ENCODE data around the gene MYLIP. TPM values are rescaled to one million over a fixed set of nuclear protein-coding genes. Genes with fewer than 3 reads are reported as not detected.
A peak's percentile ranks its signal among the peaks of the same experiment; 100 is the strongest.

Gene MYLIP
- total and polyA plus RNA-seq, 2 donors (not counting 1 experiment from before 2014, with no cell fraction given): 2.5 to 7.6 TPM

- no peaks in the 10 kb centered on the region for H3K36me3 ChIP-seq (ENCODE audit: control insufficient read depth, insufficient read depth, low read length)
- H3K9ac ChIP-seq (ENCODE audit: insufficient read depth, low read length): no peak overlapping the region
- no peak for DNase-seq (ENCODE audit: low read depth in 2 of 2)
- no peaks in the 10 kb centered on the region for H3K79me2 ChIP-seq (ENCODE audit: control insufficient read depth, insufficient read depth, low read length)
- H4K20me1 ChIP-seq (ENCODE audit: control insufficient read depth, extremely low read depth, insufficient read depth, low read length): no peaks in the 10 kb centered on the region
- no peak overlapping the region for H3K27ac ChIP-seq (ENCODE audit: insufficient read depth, low read length)
- H3K4me1 ChIP-seq (ENCODE audit: control insufficient read depth, extremely low read depth, insufficient read depth, low read length): no peaks in the 10 kb centered on the region
- TF ChIP-seq CTCF (conservative IDR thresholded peaks at IDR 0.05 in 1 of 2, IDR thresholded peaks at IDR 0.05 in 1 of 2; ENCODE audit: low read depth in 1 of 2, low read length in 2 of 2): no peak
- no peak for TF ChIP-seq EZH2 (IDR thresholded peaks at IDR 0.05; ENCODE audit: low read length, missing control alignments)
- H3K27me3 ChIP-seq (ENCODE audit: control insufficient read depth, insufficient read depth, low read length): no peaks in the 10 kb centered on the region
- no peak overlapping the region for H3K4me2 ChIP-seq (ENCODE audit: extremely low read depth, insufficient read depth, low read length)
- no peak overlapping the region for H3K4me3 ChIP-seq (replicated peaks in 1 of 4; ENCODE audit: control extremely low read depth in 1 of 4, insufficient read depth in 1 of 4, low read depth in 3 of 4, low read length in 4 of 4)
- no peak overlapping the region for H2AFZ ChIP-seq (ENCODE audit: low read length)
- H3K9me3 ChIP-seq (ENCODE audit: control insufficient read depth, insufficient read depth, low read depth, low read length): no peaks in the 10 kb centered on the region
Measured at GRCh38 chr6:16168121-16168520, 39.2 kb downstream of the MYLIP start.

DNA sequence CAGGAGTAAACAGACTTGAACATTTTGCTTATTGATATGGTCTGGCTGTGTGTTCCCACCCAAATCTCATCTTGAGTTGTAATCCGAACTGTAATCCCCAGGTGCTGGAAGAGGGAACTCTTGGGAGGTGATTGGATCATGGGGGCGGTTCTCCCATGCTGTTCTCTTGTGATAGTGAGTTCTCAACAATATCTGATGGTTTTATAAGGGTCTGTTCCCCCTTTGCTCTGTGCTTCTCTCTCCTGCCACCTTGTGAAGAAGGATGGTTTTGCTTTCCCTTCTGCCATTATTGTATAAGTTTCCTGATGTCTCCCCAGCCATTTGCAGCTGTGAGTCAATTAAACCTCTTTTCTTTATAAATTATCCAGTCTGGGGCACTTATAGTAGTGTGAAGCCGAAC lies 40.0 kb downstream of the MYLIP start:
- DNase-seq (ENCODE audit: low read depth in 2 of 2): peak; percentile 24 to 57

GRCh38 chr6:16171400-16171799 lies 42.5 kb downstream of the MYLIP start:
- TF ChIP-seq EZH2 (IDR thresholded peaks at IDR 0.05; ENCODE audit: low read length, missing control alignments): no peak
- TF ChIP-seq CTCF (conservative IDR thresholded peaks at IDR 0.05 in 1 of 2, IDR thresholded peaks at IDR 0.05 in 1 of 2; ENCODE audit: low read depth in 1 of 2, low read length in 2 of 2): no peak
- H3K9me3 ChIP-seq (ENCODE audit: control insufficient read depth, insufficient read depth, low read depth, low read length): no peaks in the 10 kb centered on the region
- no peaks in the 10 kb centered on the region for H3K36me3 ChIP-seq (ENCODE audit: control insufficient read depth, insufficient read depth, low read length)
- H3K4me2 ChIP-seq (ENCODE audit: extremely low read depth, insufficient read depth, low read length): no peak overlapping the region
- H4K20me1 ChIP-seq (ENCODE audit: control insufficient read depth, extremely low read depth, insufficient read depth, low read length): no peaks in the 10 kb centered on the region
- no peak overlapping the region for H2AFZ ChIP-seq (ENCODE audit: low read length)
- H3K4me1 ChIP-seq (ENCODE audit: control insufficient read depth, extremely low read depth, insufficient read depth, low read length): no peaks in the 10 kb centered on the region
- no peaks in the 10 kb centered on the region for H3K79me2 ChIP-seq (ENCODE audit: control insufficient read depth, insufficient read depth, low read length)
- no peak overlapping the region for H3K27ac ChIP-seq (ENCODE audit: insufficient read depth, low read length)
- no peaks in the 10 kb centered on the region for H3K27me3 ChIP-seq (ENCODE audit: control insufficient read depth, insufficient read depth, low read length)
- H3K4me3 ChIP-seq (replicated peaks in 1 of 4; ENCODE audit: control extremely low read depth in 1 of 4, insufficient read depth in 1 of 4, low read depth in 3 of 4, low read length in 4 of 4): no peak overlapping the region
- H3K9ac ChIP-seq (ENCODE audit: insufficient read depth, low read length): no peak overlapping the region
- no peak for DNase-seq (ENCODE audit: low read depth in 2 of 2)

More for the DNA sequence above, 40.0 kb downstream of the MYLIP start:
- no peaks in the 10 kb centered on the region for H3K27me3 ChIP-seq (ENCODE audit: control insufficient read depth, insufficient read depth, low read length)
- H4K20me1 ChIP-seq (ENCODE audit: control insufficient read depth, extremely low read depth, insufficient read depth, low read length): no peaks in the 10 kb centered on the region
- no peaks in the 10 kb centered on the region for H3K9me3 ChIP-seq (ENCODE audit: control insufficient read depth, insufficient read depth, low read depth, low read length)
- no peaks in the 10 kb centered on the region for H3K79me2 ChIP-seq (ENCODE audit: control insufficient read depth, insufficient read depth, low read length)
- no peak overlapping the region for H3K4me3 ChIP-seq (replicated peaks in 1 of 4; ENCODE audit: control extremely low read depth in 1 of 4, insufficient read depth in 1 of 4, low read depth in 3 of 4, low read length in 4 of 4)
- H3K4me2 ChIP-seq (ENCODE audit: extremely low read depth, insufficient read depth, low read length): no peak overlapping the region
- H3K36me3 ChIP-seq (ENCODE audit: control insufficient read depth, insufficient read depth, low read length): no peaks in the 10 kb centered on the region
- no peaks in the 10 kb centered on the region for H3K4me1 ChIP-seq (ENCODE audit: control insufficient read depth, extremely low read depth, insufficient read depth, low read length)
- no peak overlapping the region for H2AFZ ChIP-seq (ENCODE audit: low read length)
- peak; percentile 71 to 72 for TF ChIP-seq CTCF (conservative IDR thresholded peaks at IDR 0.05 in 1 of 2, IDR thresholded peaks at IDR 0.05 in 1 of 2; ENCODE audit: low read depth in 1 of 2, low read length in 2 of 2)
- no peak for TF ChIP-seq EZH2 (IDR thresholded peaks at IDR 0.05; ENCODE audit: low read length, missing control alignments)
- no peak overlapping the region for H3K27ac ChIP-seq (ENCODE audit: insufficient read depth, low read length)
- no peak overlapping the region for H3K9ac ChIP-seq (ENCODE audit: insufficient read depth, low read length)

All from fibroblast of lung (primary cell).